SK-N-SH (cell line): ENCODE measurements around the gene SLC8A1. TPM values are rescaled to one million over a fixed set of nuclear protein-coding genes. Genes with fewer than 3 reads are reported as not detected.
A peak's percentile ranks its signal among the peaks of the same experiment; 100 is the strongest.

Source experiments
- CTCF ChIA-PET: fragments of 300-600, 350-600 bp; formaldehyde crosslinking; extraction: SDS; loops from one replicate; lab custom pipeline; 2021; lab: Yijun Ruan, JAX
- POLR2A ChIA-PET: fragments of 350-600 bp; sonication (Branson Sonifier 250); formaldehyde crosslinking; extraction: SDS; loops from one replicate; lab custom pipeline; 2020; ENCODE audit warnings: antibody characterized with exemption, inconsistent platforms; lab: Yijun Ruan, JAX
- DNase-seq: peaks from one replicate; pipeline ENCODE4 v3.0.0; 2012
- H2AFZ ChIP-seq: fragments of 200-600 bp; sonication (generic); 2 replicates; pipeline ENCODE4 v1.8.1; 2016; ENCODE audit warnings: antibody characterized with exemption, mild to moderate bottlenecking, low read depth
- H3F3A ChIP-seq: fragments of 200-600 bp; sonication (generic); replicated peaks from 2 replicates; pipeline ENCODE3; 2016; ENCODE audit warnings: antibody characterized with exemption, mild to moderate bottlenecking; ENCODE audit not compliant: insufficient read depth
- H3K27ac ChIP-seq, 2 experiments: fragments of 200-500 bp in 1 of 2; fragments of 200-600 bp in 1 of 2; sonication (Bioruptor generic) in 1 of 2; sonication (generic), shearing (Covaris generic) in 1 of 2; 2 replicates each; pipeline versions ENCODE4 v1.5.1 to v1.6.1; 2014 to 2016; ENCODE audit warnings: low read depth in 2 of 2, inconsistent platforms in 1 of 2, low read length in 1 of 2, mild to moderate bottlenecking in 1 of 2, mixed read lengths in 1 of 2
- H3K27me3 ChIP-seq: fragments of 200-600 bp; sonication (generic), shearing (Covaris generic); 2 replicates; pipeline ENCODE4 v1.6.1; 2016; ENCODE audit warnings: mixed run types; ENCODE audit not compliant: insufficient read depth
- H3K36me3 ChIP-seq, 2 experiments: fragments of 200-500 bp in 1 of 2; fragments of 200-600 bp in 1 of 2; sonication (Bioruptor generic) in 1 of 2; sonication (generic) in 1 of 2; replicated peaks in 1 of 2; 2 replicates each; pipeline versions ENCODE3 to v1.5.1; 2014 to 2016; ENCODE audit warnings: low read length in 1 of 2, mild to moderate bottlenecking in 1 of 2; ENCODE audit not compliant: insufficient read depth in 2 of 2, control insufficient read depth in 1 of 2
- H3K4me1 ChIP-seq, 2 experiments: fragments of 200-500 bp in 1 of 2; fragments of 200-600 bp in 1 of 2; sonication (Bioruptor generic) in 1 of 2; sonication (generic), shearing (Covaris generic) in 1 of 2; 2 replicates each; pipeline versions ENCODE4 v1.5.1 to v1.6.1; 2014 to 2016; ENCODE audit warnings: low read depth in 1 of 2, low read length in 1 of 2, mixed run types in 1 of 2; ENCODE audit not compliant: insufficient read depth in 2 of 2, control insufficient read depth in 1 of 2
- H3K4me2 ChIP-seq: fragments of 200-600 bp; sonication (generic), shearing (Covaris generic); 2 replicates; pipeline ENCODE4 v1.6.1; 2017; ENCODE audit warnings: mixed run types
- H3K4me3 ChIP-seq, 2 experiments: fragments of 200-500 bp in 1 of 2; fragments of 200-600 bp in 1 of 2; sonication (Bioruptor generic) in 1 of 2; sonication (generic), shearing (Covaris generic) in 1 of 2; 2 replicates each; pipeline versions ENCODE4 v1.5.1 to v1.8.1; 2014 to 2016; ENCODE audit warnings: low read depth in 2 of 2, inconsistent platforms in 1 of 2, low read length in 1 of 2, mild to moderate bottlenecking in 1 of 2, mixed read lengths in 1 of 2, moderate library complexity in 1 of 2
- H3K79me2 ChIP-seq: fragments of 200-600 bp; sonication (generic); 2 replicates; pipeline ENCODE4 v1.8.1; 2017; ENCODE audit warnings: mild to moderate bottlenecking; ENCODE audit not compliant: insufficient read depth
- H3K9ac ChIP-seq: fragments of 200-600 bp; sonication (generic); 2 replicates; pipeline ENCODE4 v1.6.1; 2017; ENCODE audit warnings: mixed run types
- H3K9me2 ChIP-seq: fragments of 200-600 bp; sonication (generic); 2 replicates; pipeline ENCODE4 v1.6.1; 2017; ENCODE audit warnings: mixed run types
- H3K9me3 ChIP-seq: fragments of 200-600 bp; sonication (generic); 2 replicates; pipeline ENCODE4 v1.6.1; 2017; ENCODE audit warnings: mixed run types, mild to moderate bottlenecking, moderate library complexity
- H4K20me1 ChIP-seq: fragments of 200-600 bp; sonication (generic); 2 replicates; pipeline ENCODE4 v1.6.1; 2017; ENCODE audit warnings: mild to moderate bottlenecking, mixed run types; ENCODE audit not compliant: insufficient read depth
- FOSL2 ChIP-seq: IDR thresholded peaks from 2 replicates; pipeline ENCODE4 v1.4.0; 2012; ENCODE audit warnings: low read depth, mild to moderate bottlenecking, moderate library complexity, borderline replicate concordance
- FOXM1 ChIP-seq: IDR thresholded peaks from 2 replicates; pipeline ENCODE4 v1.4.0; 2012; ENCODE audit warnings: low read depth, mild to moderate bottlenecking
- JUND ChIP-seq: IDR thresholded peaks from 2 replicates; pipeline ENCODE4 v1.4.0; 2012
- MEF2A ChIP-seq: IDR thresholded peaks from 2 replicates; pipeline ENCODE4 v1.4.0; 2012; ENCODE audit warnings: low read depth, borderline replicate concordance
- NFIC ChIP-seq: IDR thresholded peaks from 2 replicates; pipeline ENCODE4 v1.4.0; 2012; ENCODE audit warnings: borderline replicate concordance
- RAD21 ChIP-seq: IDR thresholded peaks from 2 replicates; pipeline ENCODE4 v1.6.1; 2012; ENCODE audit warnings: mild to moderate bottlenecking, low read length
- RXRA ChIP-seq: IDR thresholded peaks from 2 replicates; pipeline ENCODE4 v1.4.0; 2012; ENCODE audit warnings: low read depth, mild to moderate bottlenecking, borderline replicate concordance
- TCF12 ChIP-seq: IDR thresholded peaks from 2 replicates; pipeline ENCODE4 v1.4.0; 2012
- WGBS: methylation state at CpG from one replicate; pipeline ENCODE4 v1.1.6; 2017; ENCODE audit warnings: low lambda C conversion rate; 5-methylcytosine and 5-hydroxymethylcytosine counted together
- polyA plus RNA-seq, 3 experiments: library from polyadenylated mRNA; depleted of rRNA; stranded (reverse); fragments of >200 nt; gene quantifications; 2 replicates each; pipeline ENCODE4 v1.2.3, GENCODE V29; 2012
- TF ChIP-seq, protein P1 (sequence below): IDR thresholded peaks from 2 replicates; pipeline ENCODE4; 2012
- TF ChIP-seq, protein P2 (sequence below): IDR thresholded peaks from 2 replicates; pipeline ENCODE4 v1.4.0; 2012; ENCODE audit warnings: low read depth

SLC8A1 gene
- polyA plus RNA-seq, 1 of the 3 experiments (the other 2 are of a cell fraction) = 3.2 TPM

DNA sequence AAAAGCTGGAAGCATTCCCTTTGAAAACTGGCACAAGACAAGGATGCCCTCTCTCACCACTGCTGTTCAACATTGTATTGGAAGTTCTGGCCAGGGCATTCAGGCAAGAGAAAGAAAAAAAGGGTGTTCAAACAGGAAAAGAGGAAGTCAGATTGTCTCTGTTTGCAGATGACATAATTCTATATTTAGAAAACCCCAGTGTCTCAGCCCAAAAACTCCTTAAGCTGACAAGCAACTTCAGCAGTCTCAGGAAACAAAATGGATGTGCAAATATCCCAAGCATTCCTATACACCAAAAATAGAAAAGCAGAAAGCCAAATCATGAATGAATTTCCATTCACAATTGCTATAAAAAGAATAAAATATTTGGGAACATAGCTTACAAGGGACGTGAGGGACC is 11.1 kb downstream of the SLC8A1 start:
- H3K4me3 ChIP-seq = no peak overlapping the region
- DNase-seq = no peak
- H4K20me1 ChIP-seq = no peaks in the 10 kb centered on the region
- H3K4me1 ChIP-seq = peaks cover 0 to 24% of the 10 kb centered on the region in 2 experiments; a peak in 1 of 4 replicates
- peaks cover 6% of the 10 kb centered on the region for H3F3A ChIP-seq
- no peaks in the 10 kb centered on the region for H3K9me3 ChIP-seq
- no peak overlapping the region for H3K9ac ChIP-seq
- POLR2A ChIA-PET = no interaction called here
- peak overlapping the region in 1 of 2 experiments; percentile 18; a peak in 2 of 4 replicates for H3K27ac ChIP-seq
- H3K4me2 ChIP-seq = 0 out of 2 replicates have a peak overlapping the region, but pooled peaks have one; percentile 0
- H2AFZ ChIP-seq = no peak overlapping the region
- peaks cover 31% of the 10 kb centered on the region; the same call in 1 of the 2 replicates for H3K79me2 ChIP-seq
- WGBS = 78% methylated on average over 1 of the region's 1 CpG
- 0 out of 2 replicates have a peak, but pooled peaks have one; percentile 20 for TF ChIP-seq MEF2A
- no peak for TF ChIP-seq FOXM1
- H3K9me2 ChIP-seq = no peaks in the 10 kb centered on the region
- no peaks in the 10 kb centered on the region for H3K36me3 ChIP-seq
- CTCF ChIA-PET = no interaction called here
- no peaks in the 10 kb centered on the region for H3K27me3 ChIP-seq

DNA sequence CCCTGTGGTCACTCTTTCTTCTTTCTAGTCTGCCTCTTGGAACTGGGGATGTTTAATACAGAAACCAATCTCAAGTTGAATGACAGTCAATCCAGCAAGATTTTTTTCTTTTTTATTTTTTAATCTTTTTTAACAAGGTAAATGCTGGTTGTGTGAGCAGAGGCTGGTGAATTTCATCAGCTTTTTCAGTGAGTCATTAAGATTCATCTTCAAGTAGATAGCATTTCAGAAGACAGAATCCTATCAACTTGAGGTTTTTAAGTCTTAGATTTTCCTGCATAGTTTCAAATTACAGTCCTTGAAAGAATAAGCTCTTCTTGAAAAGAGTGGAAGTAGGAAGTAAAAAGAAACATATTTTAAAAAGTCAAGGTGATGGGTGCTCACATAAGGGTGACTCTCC is 12.4 kb downstream of the SLC8A1 start:
- DNase-seq = no peak
- peak overlapping the region; percentile 32; the same call in 1 of the 2 replicates for H2AFZ ChIP-seq
- TF ChIP-seq TCF12 = peak; percentile 48
- TF ChIP-seq, protein P1, sequence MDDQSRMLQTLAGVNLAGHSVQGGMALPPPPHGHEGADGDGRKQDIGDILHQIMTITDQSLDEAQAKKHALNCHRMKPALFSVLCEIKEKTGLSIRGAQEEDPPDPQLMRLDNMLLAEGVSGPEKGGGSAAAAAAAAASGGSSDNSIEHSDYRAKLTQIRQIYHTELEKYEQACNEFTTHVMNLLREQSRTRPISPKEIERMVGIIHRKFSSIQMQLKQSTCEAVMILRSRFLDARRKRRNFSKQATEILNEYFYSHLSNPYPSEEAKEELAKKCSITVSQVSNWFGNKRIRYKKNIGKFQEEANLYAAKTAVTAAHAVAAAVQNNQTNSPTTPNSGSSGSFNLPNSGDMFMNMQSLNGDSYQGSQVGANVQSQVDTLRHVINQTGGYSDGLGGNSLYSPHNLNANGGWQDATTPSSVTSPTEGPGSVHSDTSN = peak; percentile 39; the same call in 1 of the 2 replicates
- no peak for TF ChIP-seq NFIC
- TF ChIP-seq, protein P2, sequence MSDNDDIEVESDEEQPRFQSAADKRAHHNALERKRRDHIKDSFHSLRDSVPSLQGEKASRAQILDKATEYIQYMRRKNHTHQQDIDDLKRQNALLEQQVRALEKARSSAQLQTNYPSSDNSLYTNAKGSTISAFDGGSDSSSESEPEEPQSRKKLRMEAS = no peak
- TF ChIP-seq JUND = peak; percentile 44; the same call in 1 of the 2 replicates
- peak; percentile 34; the same call in 1 of the 2 replicates for TF ChIP-seq FOSL2
- no peak for TF ChIP-seq RAD21
- TF ChIP-seq, all 33 proteins: peak for 4
- CTCF ChIA-PET = no interaction called here
- peak overlapping the region in 1 of 2 experiments; percentile 47; a peak in 2 of 4 replicates for H3K27ac ChIP-seq
- no peaks in the 10 kb centered on the region for H3K36me3 ChIP-seq
- no peaks in the 10 kb centered on the region for H4K20me1 ChIP-seq
- no peak overlapping the region for H3K4me2 ChIP-seq
- no peak overlapping the region for H3K4me3 ChIP-seq
- no peaks in the 10 kb centered on the region for H3K9me2 ChIP-seq
- peaks cover 3 to 33% of the 10 kb centered on the region in 2 experiments; a peak in 3 of 4 replicates for H3K4me1 ChIP-seq
- H3K27me3 ChIP-seq = no peaks in the 10 kb centered on the region
- H3K79me2 ChIP-seq = peaks cover 34% of the 10 kb centered on the region; the same call in 1 of the 2 replicates
- POLR2A ChIA-PET = no interaction called here
- H3K9ac ChIP-seq = no peak overlapping the region; the same call in 1 of the 2 replicates
- H3K9me3 ChIP-seq = no peaks in the 10 kb centered on the region
- peaks cover 15% of the 10 kb centered on the region for H3F3A ChIP-seq

DNA sequence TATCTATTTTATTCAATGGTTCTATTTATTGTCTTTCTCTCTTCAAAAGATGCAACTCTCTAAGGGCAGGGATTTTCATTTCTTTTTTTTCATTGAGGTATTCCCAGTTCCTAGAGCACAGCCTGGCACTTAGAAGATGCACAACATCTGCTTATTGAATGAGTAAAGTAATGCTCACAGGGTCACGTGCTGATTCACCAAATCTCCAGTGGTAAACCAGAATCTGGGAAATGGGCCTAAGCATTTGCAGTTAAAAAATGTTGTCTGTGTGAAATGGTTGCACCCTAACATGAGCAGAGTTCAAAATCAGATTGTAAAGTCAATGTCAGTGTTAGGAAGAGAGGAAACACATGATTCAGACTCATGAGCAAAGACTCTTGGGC is 15.8 kb downstream of the SLC8A1 start:
- no peaks in the 10 kb centered on the region for H3K9me2 ChIP-seq
- no peaks in the 10 kb centered on the region for H4K20me1 ChIP-seq
- H2AFZ ChIP-seq = no peak overlapping the region
- H3K4me2 ChIP-seq = no peak overlapping the region
- WGBS = 78% methylated on average over 1 of the region's 1 CpG
- H3K79me2 ChIP-seq = peaks cover 52% of the 10 kb centered on the region
- H3K4me1 ChIP-seq = peaks cover 16 to 53% of the 10 kb centered on the region in 2 experiments
- DNase-seq = no peak
- CTCF ChIA-PET = interaction anchor here (10.9 kb wide), 1 partner anchor 14 kb away, joined by 71 read pairs; the partner anchor contains the start of gene SLC8A1
- H3K4me3 ChIP-seq = no peak overlapping the region
- H3K36me3 ChIP-seq = no peaks in the 10 kb centered on the region
- no peaks in the 10 kb centered on the region for H3K27me3 ChIP-seq
- no peaks in the 10 kb centered on the region for H3K9me3 ChIP-seq
- H3K9ac ChIP-seq = no peak overlapping the region
- peaks cover 27% of the 10 kb centered on the region for H3F3A ChIP-seq
- TF ChIP-seq TCF12 (peak; percentile 46; the same call in 1 of the 2 replicates), RXRA (no peak)
- peak overlapping the region in 1 of 2 experiments; percentile 94; a peak in 2 of 4 replicates for H3K27ac ChIP-seq
- POLR2A ChIA-PET = no interaction called here
